HepG2 (cell line): ENCODE results near the gene HSPA5. TPM values are rescaled to one million over a fixed set of nuclear protein-coding genes. Genes with fewer than 3 reads are reported as not detected.
A peak's percentile ranks its signal among the peaks of the same experiment; 100 is the strongest.

ENCODE experiments used
- ARNT2 ChIP-seq: sonication (generic); formaldehyde crosslinking; IDR thresholded peaks from 2 replicates; pipeline ENCODE4 v1.8.0; 2022; ENCODE audit warnings: mild to moderate bottlenecking, low read depth, missing genetic modification reagents, moderate library complexity
- GFI1 ChIP-seq: sonication (generic); formaldehyde crosslinking; IDR thresholded peaks from 2 replicates; pipeline ENCODE4 v1.5.0; 2020; ENCODE audit warnings: missing genetic modification reagents, mild to moderate bottlenecking, borderline replicate concordance
- KLF16 ChIP-seq, 2 experiments: sonication (generic) in 1 of 2; formaldehyde crosslinking in 1 of 2; IDR thresholded peaks; 2 replicates each; pipeline versions ENCODE4 v1.6.1 to v1.8.0; 2016 to 2023; ENCODE audit warnings: missing genetic modification reagents in 2 of 2, missing compliant biosample characterization in 1 of 2
- POLR2G ChIP-seq: fragments of 200-400 bp; formaldehyde crosslinking; IDR thresholded peaks from 2 replicates; pipeline ENCODE4 v1.6.1; 2018; ENCODE audit warnings: mild to moderate bottlenecking, low read depth, low read length, moderate library complexity
- SMAD1 ChIP-seq: sonication (generic); formaldehyde crosslinking; IDR thresholded peaks from 2 replicates; pipeline ENCODE4 v1.4.0; 2020; ENCODE audit warnings: missing genetic modification reagents, low read depth, mild to moderate bottlenecking, borderline replicate concordance
- SMARCC2 ChIP-seq: fragments of 450-650 bp; IDR thresholded peaks from 2 replicates; pipeline ENCODE4 v1.6.1; 2017; ENCODE audit warnings: antibody characterized with exemption, mild to moderate bottlenecking
- SP5 ChIP-seq: IDR thresholded peaks from 2 replicates; pipeline ENCODE4 v1.6.1; 2016; ENCODE audit warnings: low read depth, borderline replicate concordance
- YY1 ChIP-seq: IDR thresholded peaks from 2 replicates; pipeline ENCODE4 v1.6.1; 2011; ENCODE audit warnings: low read length, low read depth, moderate library complexity, mild to moderate bottlenecking; ENCODE audit not compliant: insufficient read depth, insufficient replicate concordance
- ZNF292 ChIP-seq: sonication (generic); formaldehyde crosslinking; IDR thresholded peaks from 2 replicates; pipeline ENCODE4 v1.8.1; 2022; ENCODE audit warnings: mild to moderate bottlenecking, low read depth, missing genetic modification reagents, borderline replicate concordance
- ZNF383 ChIP-seq: sonication (generic); formaldehyde crosslinking; IDR thresholded peaks from 2 replicates; pipeline ENCODE4 v1.4.0; 2020; ENCODE audit warnings: missing genetic modification reagents, mild to moderate bottlenecking, borderline replicate concordance
- ZNF430 ChIP-seq: sonication (generic); formaldehyde crosslinking; IDR thresholded peaks from 2 replicates; pipeline ENCODE4 v1.9.0; 2021; ENCODE audit warnings: mild to moderate bottlenecking, missing genetic modification reagents
- ZNF737 ChIP-seq: sonication (generic); formaldehyde crosslinking; IDR thresholded peaks from 2 replicates; pipeline ENCODE4 v1.5.0; 2020; ENCODE audit warnings: missing genetic modification reagents, mild to moderate bottlenecking, borderline replicate concordance
- ZNF749 ChIP-seq: sonication (generic); formaldehyde crosslinking; IDR thresholded peaks from 2 replicates; pipeline ENCODE4 v1.8.0; 2022; ENCODE audit warnings: mild to moderate bottlenecking, missing genetic modification reagents, moderate library complexity, borderline replicate concordance
- polyA plus RNA-seq, 8 experiments: library from polyadenylated mRNA; depleted of rRNA in 3 of 8; stranded (reverse) in 7 of 8; unstranded in 1 of 8; fragments of >200 nt; fragmentation: Illumina TruSeq in 4 of 8; extraction: Trizol in 4 of 8; gene quantifications; 2 replicates each; pipeline versions ENCODE4 v1.2.1 to v1.2.3, GENCODE V29; 2011 to 2016; ENCODE audit warnings: low read depth in 4 of 8, missing spikeins in 1 of 8, mixed read lengths in 1 of 8; ENCODE audit not compliant: insufficient read depth in 1 of 8
- total RNA-seq, 5 experiments: library from RNA; depleted of rRNA; stranded (reverse); fragments of >200 nt; fragmentation: Illumina TruSeq; extraction: Trizol; gene quantifications; 2 replicates each; pipeline ENCODE4 v1.2.3, GENCODE V29; 2016; ENCODE audit warnings: low read depth in 1 of 5
- TF ChIP-seq, protein P1 (sequence below), 2 experiments: sonication (generic) in 1 of 2; formaldehyde crosslinking in 1 of 2; IDR thresholded peaks; 2 replicates each; pipeline versions ENCODE4 v1.5.1 to v1.6.1; 2011 to 2020; ENCODE audit warnings: borderline replicate concordance in 1 of 2, low read depth in 1 of 2, low read length in 1 of 2, mild to moderate bottlenecking in 1 of 2, missing genetic modification reagents in 1 of 2, moderate library complexity in 1 of 2
- TF ChIP-seq, protein P2 (sequence below): sonication (generic); formaldehyde crosslinking; conservative IDR thresholded peaks from 2 replicates; pipeline ENCODE4 v1.8.0; 2022; ENCODE audit warnings: mild to moderate bottlenecking, moderate library complexity, missing genetic modification reagents
- TF ChIP-seq, protein P3 (sequence below): sonication (generic); formaldehyde crosslinking; IDR thresholded peaks from 2 replicates; pipeline ENCODE4 v1.4.0; 2020; ENCODE audit warnings: missing genetic modification reagents

Gene HSPA5
- total and polyA plus RNA-seq, 2 of the 13 experiments (the other 11 are each of a cell fraction or from before 2014, with no cell fraction given): 201 to 206 TPM

DNA sequence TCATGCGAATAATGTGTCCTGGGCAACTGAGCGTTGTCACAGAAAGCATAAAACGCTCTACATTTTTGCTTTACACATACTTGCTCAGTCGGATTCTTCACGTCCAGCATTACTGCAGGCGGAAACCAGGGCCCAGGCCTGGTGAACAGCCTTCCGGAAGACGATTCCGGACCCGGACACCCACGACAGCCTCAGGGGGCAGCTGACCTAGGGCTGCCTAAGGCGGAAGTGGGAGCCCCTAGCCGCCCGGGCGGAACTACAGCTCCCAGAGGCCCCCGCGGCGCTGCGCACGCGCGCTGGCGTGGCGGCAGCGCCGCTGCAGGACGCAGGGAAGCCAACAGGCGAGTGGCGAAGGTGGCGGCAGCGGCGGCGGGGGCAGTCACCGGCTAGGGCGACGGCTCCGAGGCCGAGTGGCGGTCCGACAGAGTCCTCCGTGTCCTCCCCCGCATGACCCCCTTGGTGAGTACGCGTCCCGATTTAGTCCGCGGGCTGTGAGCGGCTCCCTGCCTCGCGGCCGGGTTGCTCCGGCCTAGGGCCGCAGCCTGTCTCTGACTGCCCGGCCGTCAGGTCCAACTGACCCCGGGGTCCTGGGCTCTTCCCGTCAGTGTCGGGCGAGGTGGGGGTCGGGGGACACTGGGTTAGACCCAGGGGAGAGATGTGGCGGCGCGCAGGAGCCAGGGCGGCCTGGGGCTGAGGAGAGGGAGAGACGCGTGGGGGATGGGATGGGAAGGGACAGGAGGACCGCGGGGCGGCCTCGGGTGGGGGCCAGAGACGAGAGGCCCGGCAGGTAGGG lies 20.6 kb upstream of the HSPA5 start, which contains the start of gene GAPVD1 (continued):
- TF ChIP-seq, protein P1, sequence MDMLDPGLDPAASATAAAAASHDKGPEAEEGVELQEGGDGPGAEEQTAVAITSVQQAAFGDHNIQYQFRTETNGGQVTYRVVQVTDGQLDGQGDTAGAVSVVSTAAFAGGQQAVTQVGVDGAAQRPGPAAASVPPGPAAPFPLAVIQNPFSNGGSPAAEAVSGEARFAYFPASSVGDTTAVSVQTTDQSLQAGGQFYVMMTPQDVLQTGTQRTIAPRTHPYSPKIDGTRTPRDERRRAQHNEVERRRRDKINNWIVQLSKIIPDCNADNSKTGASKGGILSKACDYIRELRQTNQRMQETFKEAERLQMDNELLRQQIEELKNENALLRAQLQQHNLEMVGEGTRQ (IDR thresholded peaks at IDR 0.05; ENCODE audit: low read depth, low read length): peak; percentile 41; the same call in 1 of the 2 replicates
- TF ChIP-seq, protein P1 (CRISPR knock-in tag; IDR thresholded peaks at IDR 0.05; ENCODE audit: borderline replicate concordance): peak; percentile 78; the same call in 1 of the 2 replicates
- no peak for TF ChIP-seq SP5 (CRISPR knock-in tag)
- TF ChIP-seq, protein P2, sequence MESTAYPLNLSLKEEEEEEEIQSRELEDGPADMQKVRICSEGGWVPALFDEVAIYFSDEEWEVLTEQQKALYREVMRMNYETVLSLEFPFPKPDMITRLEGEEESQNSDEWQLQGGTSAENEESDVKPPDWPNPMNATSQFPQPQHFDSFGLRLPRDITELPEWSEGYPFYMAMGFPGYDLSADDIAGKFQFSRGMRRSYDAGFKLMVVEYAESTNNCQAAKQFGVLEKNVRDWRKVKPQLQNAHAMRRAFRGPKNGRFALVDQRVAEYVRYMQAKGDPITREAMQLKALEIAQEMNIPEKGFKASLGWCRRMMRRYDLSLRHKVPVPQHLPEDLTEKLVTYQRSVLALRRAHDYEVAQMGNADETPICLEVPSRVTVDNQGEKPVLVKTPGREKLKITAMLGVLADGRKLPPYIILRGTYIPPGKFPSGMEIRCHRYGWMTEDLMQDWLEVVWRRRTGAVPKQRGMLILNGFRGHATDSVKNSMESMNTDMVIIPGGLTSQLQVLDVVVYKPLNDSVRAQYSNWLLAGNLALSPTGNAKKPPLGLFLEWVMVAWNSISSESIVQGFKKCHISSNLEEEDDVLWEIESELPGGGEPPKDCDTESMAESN (CRISPR knock-in tag): peak; percentile 56; the same call in 1 of the 2 replicates
- peak; percentile 19; the same call in 1 of the 2 replicates for TF ChIP-seq GFI1 (CRISPR knock-in tag)
- peak; percentile 70; the same call in 1 of the 2 replicates for TF ChIP-seq ZNF292 (CRISPR knock-in tag)
- TF ChIP-seq, protein P3, sequence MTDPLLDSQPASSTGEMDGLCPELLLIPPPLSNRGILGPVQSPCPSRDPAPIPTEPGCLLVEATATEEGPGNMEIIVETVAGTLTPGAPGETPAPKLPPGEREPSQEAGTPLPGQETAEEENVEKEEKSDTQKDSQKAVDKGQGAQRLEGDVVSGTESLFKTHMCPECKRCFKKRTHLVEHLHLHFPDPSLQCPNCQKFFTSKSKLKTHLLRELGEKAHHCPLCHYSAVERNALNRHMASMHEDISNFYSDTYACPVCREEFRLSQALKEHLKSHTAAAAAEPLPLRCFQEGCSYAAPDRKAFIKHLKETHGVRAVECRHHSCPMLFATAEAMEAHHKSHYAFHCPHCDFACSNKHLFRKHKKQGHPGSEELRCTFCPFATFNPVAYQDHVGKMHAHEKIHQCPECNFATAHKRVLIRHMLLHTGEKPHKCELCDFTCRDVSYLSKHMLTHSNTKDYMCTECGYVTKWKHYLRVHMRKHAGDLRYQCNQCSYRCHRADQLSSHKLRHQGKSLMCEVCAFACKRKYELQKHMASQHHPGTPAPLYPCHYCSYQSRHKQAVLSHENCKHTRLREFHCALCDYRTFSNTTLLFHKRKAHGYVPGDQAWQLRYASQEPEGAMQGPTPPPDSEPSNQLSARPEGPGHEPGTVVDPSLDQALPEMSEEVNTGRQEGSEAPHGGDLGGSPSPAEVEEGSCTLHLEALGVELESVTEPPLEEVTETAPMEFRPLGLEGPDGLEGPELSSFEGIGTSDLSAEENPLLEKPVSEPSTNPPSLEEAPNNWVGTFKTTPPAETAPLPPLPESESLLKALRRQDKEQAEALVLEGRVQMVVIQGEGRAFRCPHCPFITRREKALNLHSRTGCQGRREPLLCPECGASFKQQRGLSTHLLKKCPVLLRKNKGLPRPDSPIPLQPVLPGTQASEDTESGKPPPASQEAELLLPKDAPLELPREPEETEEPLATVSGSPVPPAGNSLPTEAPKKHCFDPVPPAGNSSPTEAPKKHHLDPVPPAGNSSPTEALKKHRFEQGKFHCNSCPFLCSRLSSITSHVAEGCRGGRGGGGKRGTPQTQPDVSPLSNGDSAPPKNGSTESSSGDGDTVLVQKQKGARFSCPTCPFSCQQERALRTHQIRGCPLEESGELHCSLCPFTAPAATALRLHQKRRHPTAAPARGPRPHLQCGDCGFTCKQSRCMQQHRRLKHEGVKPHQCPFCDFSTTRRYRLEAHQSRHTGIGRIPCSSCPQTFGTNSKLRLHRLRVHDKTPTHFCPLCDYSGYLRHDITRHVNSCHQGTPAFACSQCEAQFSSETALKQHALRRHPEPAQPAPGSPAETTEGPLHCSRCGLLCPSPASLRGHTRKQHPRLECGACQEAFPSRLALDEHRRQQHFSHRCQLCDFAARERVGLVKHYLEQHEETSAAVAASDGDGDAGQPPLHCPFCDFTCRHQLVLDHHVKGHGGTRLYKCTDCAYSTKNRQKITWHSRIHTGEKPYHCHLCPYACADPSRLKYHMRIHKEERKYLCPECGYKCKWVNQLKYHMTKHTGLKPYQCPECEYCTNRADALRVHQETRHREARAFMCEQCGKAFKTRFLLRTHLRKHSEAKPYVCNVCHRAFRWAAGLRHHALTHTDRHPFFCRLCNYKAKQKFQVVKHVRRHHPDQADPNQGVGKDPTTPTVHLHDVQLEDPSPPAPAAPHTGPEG (CRISPR knock-in tag): peak; percentile 86; the same call in 1 of the 2 replicates
- TF ChIP-seq ZNF737: peak; percentile 68; the same call in 1 of the 2 replicates
- no peak for TF ChIP-seq KLF16 (CRISPR knock-in tag; IDR thresholded peaks at IDR 0.05)
- peak; percentile 65; the same call in 1 of the 2 replicates for TF ChIP-seq ZNF749 (CRISPR knock-in tag)
- TF ChIP-seq ZNF383 (CRISPR knock-in tag): peak; percentile 87; the same call in 1 of the 2 replicates
- peak; percentile 91 for TF ChIP-seq POLR2G
- TF ChIP-seq SMAD1: no peak
- peak; percentile 39 for TF ChIP-seq YY1
- TF ChIP-seq ARNT2 (CRISPR knock-in tag): no peak
- TF ChIP-seq SMARCC2: no peak
- TF ChIP-seq ZNF430 (CRISPR knock-in tag): peak; percentile 59; the same call in 1 of the 2 replicates
